ENCODE results near the gene MFNG.
A peak's percentile ranks its signal among the peaks of the same experiment; 100 is the strongest.

MFNG gene

GRCh38 chr22:37431801-37432707 lies 54.1 kb downstream of the MFNG start (continued):
- TF ChIP-seq ZNF626 (tag by site-specific recombination; IDR thresholded peaks at IDR 0.05) (no peak), PRDM10 (tag by site-specific recombination; IDR thresholded peaks at IDR 0.05) (peak; percentile 89), ZEB2 (tag by site-specific recombination; IDR thresholded peaks at IDR 0.05) (peak; percentile 83), BCL11A (tag by site-specific recombination; IDR thresholded peaks at IDR 0.05; ENCODE audit: low read depth) (peak; percentile 60; the same call in 1 of the 2 replicates), ZNF155 (tag by site-specific recombination; IDR thresholded peaks at IDR 0.05) (no peak), ZFP3 (tag by site-specific recombination; IDR thresholded peaks at IDR 0.05; ENCODE audit: low read depth) (no peak), KLF17 (tag by site-specific recombination; IDR thresholded peaks at IDR 0.05) (peak; percentile 96), ZNF324 (tag by site-specific recombination; IDR thresholded peaks at IDR 0.05) (peak; percentile 85; the same call in 1 of the 2 replicates), ZNF19 (tag by site-specific recombination; IDR thresholded peaks at IDR 0.05; ENCODE audit: low read depth) (no peak), ZBTB48 (tag by site-specific recombination; IDR thresholded peaks at IDR 0.05) (peak; percentile 65; the same call in 1 of the 2 replicates), ZNF660 (tag by site-specific recombination; IDR thresholded peaks at IDR 0.05) (peak; percentile 87), GLI2 (tag by site-specific recombination; IDR thresholded peaks at IDR 0.05; ENCODE audit: borderline replicate concordance, low read depth) (no peak), KLF9 (tag by site-specific recombination; IDR thresholded peaks at IDR 0.05; ENCODE audit: low read depth) (no peak), GLIS2 (tag by site-specific recombination; IDR thresholded peaks at IDR 0.05) (peak; percentile 85), ZFP69B (tag by site-specific recombination; IDR thresholded peaks at IDR 0.05) (peak; percentile 86), FEZF1 (tag by site-specific recombination; IDR thresholded peaks at IDR 0.05) (peak; percentile 72), ZNF521 (tag by site-specific recombination; IDR thresholded peaks at IDR 0.05) (no peak), ZNF10 (tag by site-specific recombination; IDR thresholded peaks at IDR 0.05) (no peak), ZNF366 (tag by site-specific recombination; conservative IDR thresholded peaks at IDR 0.05) (peak; percentile 85), SP2 (tag by site-specific recombination; IDR thresholded peaks at IDR 0.05) (peak; percentile 28; the same call in 1 of the 2 replicates), PRDM1 (tag by site-specific recombination; IDR thresholded peaks at IDR 0.05) (peak; percentile 29; the same call in 1 of the 2 replicates), SETDB1 (IDR thresholded peaks at IDR 0.05; ENCODE audit: insufficient read length, low read length) (peak; percentile 100), ZNF544 (tag by site-specific recombination; IDR thresholded peaks at IDR 0.05) (no peak), ZBTB21 (tag by site-specific recombination; IDR thresholded peaks at IDR 0.05) (peak; percentile 91)
- TF ChIP-seq, protein P1, sequence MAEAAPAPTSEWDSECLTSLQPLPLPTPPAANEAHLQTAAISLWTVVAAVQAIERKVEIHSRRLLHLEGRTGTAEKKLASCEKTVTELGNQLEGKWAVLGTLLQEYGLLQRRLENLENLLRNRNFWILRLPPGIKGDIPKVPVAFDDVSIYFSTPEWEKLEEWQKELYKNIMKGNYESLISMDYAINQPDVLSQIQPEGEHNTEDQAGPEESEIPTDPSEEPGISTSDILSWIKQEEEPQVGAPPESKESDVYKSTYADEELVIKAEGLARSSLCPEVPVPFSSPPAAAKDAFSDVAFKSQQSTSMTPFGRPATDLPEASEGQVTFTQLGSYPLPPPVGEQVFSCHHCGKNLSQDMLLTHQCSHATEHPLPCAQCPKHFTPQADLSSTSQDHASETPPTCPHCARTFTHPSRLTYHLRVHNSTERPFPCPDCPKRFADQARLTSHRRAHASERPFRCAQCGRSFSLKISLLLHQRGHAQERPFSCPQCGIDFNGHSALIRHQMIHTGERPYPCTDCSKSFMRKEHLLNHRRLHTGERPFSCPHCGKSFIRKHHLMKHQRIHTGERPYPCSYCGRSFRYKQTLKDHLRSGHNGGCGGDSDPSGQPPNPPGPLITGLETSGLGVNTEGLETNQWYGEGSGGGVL (tag by site-specific recombination; IDR thresholded peaks at IDR 0.05): peak; percentile 99
- TF ChIP-seq, protein P2, sequence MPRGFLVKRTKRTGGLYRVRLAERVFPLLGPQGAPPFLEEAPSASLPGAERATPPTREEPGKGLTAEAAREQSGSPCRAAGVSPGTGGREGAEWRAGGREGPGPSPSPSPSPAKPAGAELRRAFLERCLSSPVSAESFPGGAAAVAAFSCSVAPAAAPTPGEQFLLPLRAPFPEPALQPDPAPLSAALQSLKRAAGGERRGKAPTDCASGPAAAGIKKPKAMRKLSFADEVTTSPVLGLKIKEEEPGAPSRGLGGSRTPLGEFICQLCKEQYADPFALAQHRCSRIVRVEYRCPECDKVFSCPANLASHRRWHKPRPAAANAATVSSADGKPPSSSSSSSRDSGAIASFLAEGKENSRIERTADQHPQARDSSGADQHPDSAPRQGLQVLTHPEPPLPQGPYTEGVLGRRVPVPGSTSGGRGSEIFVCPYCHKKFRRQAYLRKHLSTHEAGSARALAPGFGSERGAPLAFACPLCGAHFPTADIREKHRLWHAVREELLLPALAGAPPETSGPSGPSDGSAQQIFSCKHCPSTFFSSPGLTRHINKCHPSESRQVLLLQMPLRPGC (tag by site-specific recombination; IDR thresholded peaks at IDR 0.05): peak; percentile 81; the same call in 1 of the 2 replicates
- TF ChIP-seq, protein P3, sequence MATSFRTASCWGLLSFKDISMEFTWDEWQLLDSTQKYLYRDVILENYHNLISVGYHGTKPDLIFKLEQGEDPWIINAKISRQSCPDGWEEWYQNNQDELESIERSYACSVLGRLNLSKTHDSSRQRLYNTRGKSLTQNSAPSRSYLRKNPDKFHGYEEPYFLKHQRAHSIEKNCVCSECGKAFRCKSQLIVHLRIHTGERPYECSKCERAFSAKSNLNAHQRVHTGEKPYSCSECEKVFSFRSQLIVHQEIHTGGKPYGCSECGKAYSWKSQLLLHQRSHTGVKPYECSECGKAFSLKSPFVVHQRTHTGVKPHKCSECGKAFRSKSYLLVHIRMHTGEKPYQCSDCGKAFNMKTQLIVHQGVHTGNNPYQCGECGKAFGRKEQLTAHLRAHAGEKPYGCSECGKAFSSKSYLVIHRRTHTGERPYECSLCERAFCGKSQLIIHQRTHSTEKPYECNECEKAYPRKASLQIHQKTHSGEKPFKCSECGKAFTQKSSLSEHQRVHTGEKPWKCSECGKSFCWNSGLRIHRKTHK (tag by site-specific recombination; IDR thresholded peaks at IDR 0.05): 0 out of 2 replicates have a peak, but pooled peaks have one; percentile 34
- TF ChIP-seq, protein P4, sequence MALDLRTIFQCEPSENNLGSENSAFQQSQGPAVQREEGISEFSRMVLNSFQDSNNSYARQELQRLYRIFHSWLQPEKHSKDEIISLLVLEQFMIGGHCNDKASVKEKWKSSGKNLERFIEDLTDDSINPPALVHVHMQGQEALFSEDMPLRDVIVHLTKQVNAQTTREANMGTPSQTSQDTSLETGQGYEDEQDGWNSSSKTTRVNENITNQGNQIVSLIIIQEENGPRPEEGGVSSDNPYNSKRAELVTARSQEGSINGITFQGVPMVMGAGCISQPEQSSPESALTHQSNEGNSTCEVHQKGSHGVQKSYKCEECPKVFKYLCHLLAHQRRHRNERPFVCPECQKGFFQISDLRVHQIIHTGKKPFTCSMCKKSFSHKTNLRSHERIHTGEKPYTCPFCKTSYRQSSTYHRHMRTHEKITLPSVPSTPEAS (tag by site-specific recombination; IDR thresholded peaks at IDR 0.05): 0 out of 2 replicates have a peak, but pooled peaks have one; percentile 30
